HepG2 (cell line): ENCODE data around the gene SRCAP.

Experiments used
- CEBPG ChIP-seq: IDR thresholded peaks from 2 replicates; pipeline ENCODE4 v1.6.1; 2016
- EP300 ChIP-seq, 3 experiments: sonication (generic) in 1 of 3; formaldehyde crosslinking in 1 of 3; IDR thresholded peaks; 2 replicates each; pipeline versions ENCODE4 v1.5.1 to v1.6.1; 2011 to 2020; ENCODE audit warnings: low read depth in 2 of 3, low read length in 2 of 3, borderline replicate concordance in 1 of 3, improper control_type of control experiment in 1 of 3, mild to moderate bottlenecking in 1 of 3, missing genetic modification reagents in 1 of 3, moderate library complexity in 1 of 3
- ZFY ChIP-seq: sonication (generic); formaldehyde crosslinking; IDR thresholded peaks from 2 replicates; pipeline ENCODE4 v1.4.0; 2020; ENCODE audit warnings: missing genetic modification reagents
- ZNF749 ChIP-seq: sonication (generic); formaldehyde crosslinking; IDR thresholded peaks from 2 replicates; pipeline ENCODE4 v1.8.0; 2022; ENCODE audit warnings: mild to moderate bottlenecking, missing genetic modification reagents, moderate library complexity, borderline replicate concordance
- TF ChIP-seq, protein P1 (sequence below): sonication (generic); formaldehyde crosslinking; IDR thresholded peaks from 2 replicates; pipeline ENCODE4 v1.5.1; 2020; ENCODE audit warnings: mild to moderate bottlenecking, missing genetic modification reagents, moderate library complexity
- TF ChIP-seq, protein P2 (sequence below): sonication (generic); formaldehyde crosslinking; IDR thresholded peaks from 2 replicates; pipeline ENCODE4 v1.4.0; 2020; ENCODE audit warnings: missing genetic modification reagents, borderline replicate concordance

DNA sequence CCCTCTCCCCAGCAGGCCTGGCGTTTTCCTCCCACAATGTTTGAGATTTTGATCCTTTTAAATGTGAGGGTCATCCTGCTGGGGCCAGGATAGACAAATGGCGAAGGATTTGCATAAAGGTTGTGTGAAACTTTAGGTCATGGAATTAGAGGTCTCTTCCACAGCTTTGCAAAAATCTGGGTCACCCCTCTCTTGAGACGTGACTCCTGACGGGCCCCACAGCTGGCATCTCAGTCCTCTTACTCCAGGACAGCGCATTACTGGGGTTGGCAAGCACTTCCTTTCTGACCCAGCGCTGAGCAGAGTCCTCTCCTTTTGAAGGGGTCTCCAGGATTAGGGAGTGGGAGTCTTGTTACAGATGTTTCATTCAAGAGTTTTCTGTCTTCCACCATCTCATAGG lies 80.6 kb downstream of the SRCAP start:
- TF ChIP-seq ZNF749 (CRISPR knock-in tag): no peak
- no peak for TF ChIP-seq CEBPG (CRISPR knock-in tag)
- no peak for TF ChIP-seq EP300 (IDR thresholded peaks at IDR 0.05; ENCODE audit: low read depth in 2 of 2, low read length in 2 of 2)
- TF ChIP-seq EP300 (CRISPR knock-in tag; IDR thresholded peaks at IDR 0.05; ENCODE audit: borderline replicate concordance): no peak
- no peak for TF ChIP-seq ZFY (CRISPR knock-in tag)
- TF ChIP-seq, protein P1, sequence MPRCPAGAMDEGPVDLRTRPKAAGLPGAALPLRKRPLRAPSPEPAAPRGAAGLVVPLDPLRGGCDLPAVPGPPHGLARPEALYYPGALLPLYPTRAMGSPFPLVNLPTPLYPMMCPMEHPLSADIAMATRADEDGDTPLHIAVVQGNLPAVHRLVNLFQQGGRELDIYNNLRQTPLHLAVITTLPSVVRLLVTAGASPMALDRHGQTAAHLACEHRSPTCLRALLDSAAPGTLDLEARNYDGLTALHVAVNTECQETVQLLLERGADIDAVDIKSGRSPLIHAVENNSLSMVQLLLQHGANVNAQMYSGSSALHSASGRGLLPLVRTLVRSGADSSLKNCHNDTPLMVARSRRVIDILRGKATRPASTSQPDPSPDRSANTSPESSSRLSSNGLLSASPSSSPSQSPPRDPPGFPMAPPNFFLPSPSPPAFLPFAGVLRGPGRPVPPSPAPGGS (CRISPR knock-in tag): no peak
- TF ChIP-seq, protein P2, sequence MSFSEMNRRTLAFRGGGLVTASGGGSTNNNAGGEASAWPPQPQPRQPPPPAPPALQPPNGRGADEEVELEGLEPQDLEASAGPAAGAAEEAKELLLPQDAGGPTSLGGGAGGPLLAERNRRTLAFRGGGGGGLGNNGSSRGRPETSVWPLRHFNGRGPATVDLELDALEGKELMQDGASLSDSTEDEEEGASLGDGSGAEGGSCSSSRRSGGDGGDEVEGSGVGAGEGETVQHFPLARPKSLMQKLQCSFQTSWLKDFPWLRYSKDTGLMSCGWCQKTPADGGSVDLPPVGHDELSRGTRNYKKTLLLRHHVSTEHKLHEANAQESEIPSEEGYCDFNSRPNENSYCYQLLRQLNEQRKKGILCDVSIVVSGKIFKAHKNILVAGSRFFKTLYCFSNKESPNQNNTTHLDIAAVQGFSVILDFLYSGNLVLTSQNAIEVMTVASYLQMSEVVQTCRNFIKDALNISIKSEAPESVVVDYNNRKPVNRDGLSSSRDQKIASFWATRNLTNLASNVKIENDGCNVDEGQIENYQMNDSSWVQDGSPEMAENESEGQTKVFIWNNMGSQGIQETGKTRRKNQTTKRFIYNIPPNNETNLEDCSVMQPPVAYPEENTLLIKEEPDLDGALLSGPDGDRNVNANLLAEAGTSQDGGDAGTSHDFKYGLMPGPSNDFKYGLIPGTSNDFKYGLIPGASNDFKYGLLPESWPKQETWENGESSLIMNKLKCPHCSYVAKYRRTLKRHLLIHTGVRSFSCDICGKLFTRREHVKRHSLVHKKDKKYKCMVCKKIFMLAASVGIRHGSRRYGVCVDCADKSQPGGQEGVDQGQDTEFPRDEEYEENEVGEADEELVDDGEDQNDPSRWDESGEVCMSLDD (CRISPR knock-in tag): no peak
